Neural progenitor cell (in vitro differentiated cells): ENCODE measurements around the gene ABCC1. TPM values are rescaled to one million over a fixed set of nuclear protein-coding genes. Genes with fewer than 3 reads are reported as not detected.

ENCODE experiments used
- DNase-seq: peaks from one replicate; pipeline ENCODE4 v3.0.0-alpha.2; 2016; ENCODE audit warnings: low spot score
- H2AFZ ChIP-seq: fragments of 200-600 bp; sonication (generic); replicated peaks from 2 replicates; pipeline ENCODE4 v1.6.1; 2016; ENCODE audit warnings: antibody characterized with exemption
- H3F3A ChIP-seq: fragments of 200-600 bp; sonication (generic); 2 replicates; pipeline ENCODE4 v1.6.1; 2016; ENCODE audit warnings: antibody characterized with exemption, low read depth
- H3K27ac ChIP-seq: fragments of 200-600 bp; sonication (generic); 2 replicates; pipeline ENCODE4 v1.5.1; 2016; ENCODE audit warnings: mild to moderate bottlenecking
- H3K27me3 ChIP-seq: fragments of 200-600 bp; sonication (generic); 2 replicates; pipeline ENCODE4 v1.6.1; 2016; ENCODE audit warnings: mild to moderate bottlenecking, moderate library complexity
- H3K36me3 ChIP-seq: fragments of 200-600 bp; sonication (generic); 2 replicates; pipeline ENCODE4 v1.5.1; 2016
- H3K4me1 ChIP-seq: fragments of 200-600 bp; sonication (generic); 2 replicates; pipeline ENCODE4 v1.6.1; 2016; ENCODE audit warnings: mixed run types
- H3K4me2 ChIP-seq: fragments of 200-600 bp; sonication (generic); 2 replicates; pipeline ENCODE4 v1.6.1; 2016
- H3K4me3 ChIP-seq: fragments of 200-600 bp; sonication (generic); 2 replicates; pipeline ENCODE4 v1.5.1; 2016
- H3K79me2 ChIP-seq: fragments of 200-600 bp; sonication (generic); 2 replicates; pipeline ENCODE4 v1.6.1; 2016; ENCODE audit warnings: low read depth
- H3K9ac ChIP-seq: fragments of 200-600 bp; sonication (generic); 2 replicates; pipeline ENCODE4 v1.6.1; 2016
- H3K9me3 ChIP-seq: fragments of 200-600 bp; sonication (generic); 2 replicates; pipeline ENCODE4 v1.5.1; 2016; ENCODE audit warnings: low read depth
- H4K20me1 ChIP-seq: fragments of 200-600 bp; sonication (generic); 2 replicates; pipeline ENCODE4 v1.6.1; 2016; ENCODE audit warnings: low read depth
- H3K27ac Mint-ChIP-seq: 3 replicates; pipeline ENCODE4 v1.8.0; 2021; ENCODE audit warnings: mixed read lengths
- H3K27me3 Mint-ChIP-seq: 2 replicates; pipeline ENCODE4 v1.8.0; 2022; ENCODE audit warnings: low read depth, mild to moderate bottlenecking, inconsistent platforms, moderate library complexity, mixed read lengths; ENCODE audit not compliant: insufficient read depth
- H3K36me3 Mint-ChIP-seq: 3 replicates; pipeline ENCODE4 v1.8.0; 2021; ENCODE audit warnings: mixed read lengths
- H3K4me1 Mint-ChIP-seq: 3 replicates; pipeline ENCODE4 v1.8.0; 2021; ENCODE audit warnings: mixed read lengths
- H3K4me3 Mint-ChIP-seq: 3 replicates; pipeline ENCODE4 v1.8.0; 2021; ENCODE audit warnings: mild to moderate bottlenecking, moderate library complexity, mixed read lengths
- H3K9me3 Mint-ChIP-seq: 3 replicates; pipeline ENCODE4 v1.8.0; 2020; ENCODE audit warnings: mixed read lengths
- CTCF ChIP-seq: fragments of 200-600 bp; sonication (generic); IDR thresholded peaks from 2 replicates; pipeline ENCODE4 v1.5.1; 2017; ENCODE audit warnings: antibody characterized with exemption, mild to moderate bottlenecking
- EZH2 ChIP-seq: fragments of 200-600 bp; sonication (generic); IDR thresholded peaks from 2 replicates; pipeline ENCODE4 v1.6.1; 2017; ENCODE audit warnings: antibody characterized with exemption, mild to moderate bottlenecking, moderate library complexity
- EZH2phosphoT487 ChIP-seq: fragments of 200-600 bp; sonication (generic); IDR thresholded peaks from 2 replicates; pipeline ENCODE4 v1.6.1; 2017; ENCODE audit warnings: antibody characterized with exemption
- total RNA-seq: library from RNA; depleted of rRNA; stranded (reverse); fragments of >200 nt; gene quantifications from 2 replicates; pipeline ENCODE4 v1.2.3, GENCODE V29; 2015; ENCODE audit warnings: low replicate concordance

The ABCC1 gene
- total RNA-seq, 1 donor from 2014 or later, result 17.5 TPM

- H3K27me3 ChIP-seq, result no peaks in the 10 kb centered on the region
- H3K36me3 Mint-ChIP-seq, result peaks cover 21% of the 10 kb centered on the region
- peaks cover 9% of the 10 kb centered on the region for H3K4me1 Mint-ChIP-seq
- H2AFZ ChIP-seq, result no peak overlapping the region
- no peak overlapping the region for H3K9ac ChIP-seq
- H3F3A ChIP-seq, result peaks cover 12% of the 10 kb centered on the region
- no peak overlapping the region for H3K4me2 ChIP-seq
- H3K36me3 ChIP-seq, result no peaks in the 10 kb centered on the region
- H3K9me3 ChIP-seq, result no peaks in the 10 kb centered on the region
- peaks cover 31% of the 10 kb centered on the region for H3K9me3 Mint-ChIP-seq
- peaks cover 82% of the 10 kb centered on the region for H3K79me2 ChIP-seq
- H3K4me1 ChIP-seq, result peaks cover 7% of the 10 kb centered on the region
- H3K4me3 Mint-ChIP-seq, result no peak overlapping the region
- no peak overlapping the region for H3K4me3 ChIP-seq
- TF ChIP-seq EZH2phosphoT487, result no peak
- no peak for TF ChIP-seq CTCF
- TF ChIP-seq EZH2, result no peak
- peaks cover 3% of the 10 kb centered on the region for H3K27me3 Mint-ChIP-seq
- no peak overlapping the region for H3K27ac ChIP-seq
- no peak for DNase-seq
- peaks cover 32% of the 10 kb centered on the region for H4K20me1 ChIP-seq
- no peak overlapping the region for H3K27ac Mint-ChIP-seq
Observed at GRCh38 chr16:15967655-15968315, 18.4 kb downstream of the ABCC1 start.

GRCh38 chr16:15970202-15970601, 20.8 kb downstream of the ABCC1 start:
- Mint-ChIP-seq H3K27ac (no peak overlapping the region), H3K36me3 (peaks cover 13% of the 10 kb centered on the region), H3K4me3 (no peak overlapping the region), H3K9me3 (peaks cover 20% of the 10 kb centered on the region), H3K4me1 (peaks cover 6% of the 10 kb centered on the region), H3K27me3 (no peaks in the 10 kb centered on the region)
- peak; percentile 41 for DNase-seq
- H3K9ac ChIP-seq, result no peak overlapping the region
- peaks cover 75% of the 10 kb centered on the region for H3K79me2 ChIP-seq
- peaks cover 12% of the 10 kb centered on the region for H3F3A ChIP-seq
- H4K20me1 ChIP-seq, result peaks cover 33% of the 10 kb centered on the region
- H3K27me3 ChIP-seq, result no peaks in the 10 kb centered on the region
- TF ChIP-seq EZH2phosphoT487 (no peak), CTCF (no peak), EZH2 (no peak)
- H3K4me2 ChIP-seq, result no peak overlapping the region
- no peak overlapping the region for H3K4me3 ChIP-seq
- peaks cover 7% of the 10 kb centered on the region for H3K4me1 ChIP-seq
- no peaks in the 10 kb centered on the region for H3K9me3 ChIP-seq
- H3K27ac ChIP-seq, result no peak overlapping the region
- no peaks in the 10 kb centered on the region for H3K36me3 ChIP-seq
- no peak overlapping the region for H2AFZ ChIP-seq

- TF ChIP-seq EZH2phosphoT487 (no peak), EZH2 (no peak), CTCF (no peak)
- Histone ChIP-seq H3K27me3 (no peaks in the 10 kb centered on the region), H3K79me2 (peaks cover 75% of the 10 kb centered on the region), H3K9me3 (no peaks in the 10 kb centered on the region), H3K4me3 (no peak overlapping the region), H3K4me2 (no peak overlapping the region), H3K36me3 (no peaks in the 10 kb centered on the region), H3K4me1 (peaks cover 3% of the 10 kb centered on the region), H2AFZ (no peak overlapping the region), H4K20me1 (peaks cover 33% of the 10 kb centered on the region), H3F3A (peaks cover 8% of the 10 kb centered on the region), H3K27ac (no peak overlapping the region), H3K9ac (no peak overlapping the region)
- peaks cover 13% of the 10 kb centered on the region for H3K36me3 Mint-ChIP-seq
- H3K27me3 Mint-ChIP-seq, result no peaks in the 10 kb centered on the region
- H3K4me1 Mint-ChIP-seq, result peaks cover 1% of the 10 kb centered on the region
- H3K9me3 Mint-ChIP-seq, result peaks cover 20% of the 10 kb centered on the region
- no peak for DNase-seq
- H3K4me3 Mint-ChIP-seq, result no peak overlapping the region
- H3K27ac Mint-ChIP-seq, result no peak overlapping the region
Observed at GRCh38 chr16:15970743-15971439, 21.5 kb downstream of the ABCC1 start.
